GM13977 (cell line): Measurements from ENCODE around the gene RC3H2.

Experiments used
- DNase-seq: peaks from one replicate; pipeline ENCODE4 v3.0.0; 2012; ENCODE audit warnings: low spot score
- in situ Hi-C: fragments of 300-500 bp; cut with MboI; formaldehyde crosslinking; loops from one replicate; pipeline ENCODE4 v1.12.0; 2022; ENCODE audit warnings: low sequenced_read_pairs, low pct_unique_long_range_greater_than_20kb, mixed read lengths, inconsistent platforms; ENCODE audit not compliant: unreplicated experiment
- TF ChIP-seq, protein P1 (sequence below): IDR thresholded peaks from 2 replicates; pipeline ENCODE4 v1.5.1; 2012; ENCODE audit warnings: mild to moderate bottlenecking, control low read depth; ENCODE audit not compliant: insufficient read depth; ENCODE audit errors: extremely low read depth, missing control alignments

Gene RC3H2

GRCh38 chr9:122797316-122798063, 107.7 kb downstream of the RC3H2 start:
- no peak for DNase-seq
- TF ChIP-seq, protein P1, sequence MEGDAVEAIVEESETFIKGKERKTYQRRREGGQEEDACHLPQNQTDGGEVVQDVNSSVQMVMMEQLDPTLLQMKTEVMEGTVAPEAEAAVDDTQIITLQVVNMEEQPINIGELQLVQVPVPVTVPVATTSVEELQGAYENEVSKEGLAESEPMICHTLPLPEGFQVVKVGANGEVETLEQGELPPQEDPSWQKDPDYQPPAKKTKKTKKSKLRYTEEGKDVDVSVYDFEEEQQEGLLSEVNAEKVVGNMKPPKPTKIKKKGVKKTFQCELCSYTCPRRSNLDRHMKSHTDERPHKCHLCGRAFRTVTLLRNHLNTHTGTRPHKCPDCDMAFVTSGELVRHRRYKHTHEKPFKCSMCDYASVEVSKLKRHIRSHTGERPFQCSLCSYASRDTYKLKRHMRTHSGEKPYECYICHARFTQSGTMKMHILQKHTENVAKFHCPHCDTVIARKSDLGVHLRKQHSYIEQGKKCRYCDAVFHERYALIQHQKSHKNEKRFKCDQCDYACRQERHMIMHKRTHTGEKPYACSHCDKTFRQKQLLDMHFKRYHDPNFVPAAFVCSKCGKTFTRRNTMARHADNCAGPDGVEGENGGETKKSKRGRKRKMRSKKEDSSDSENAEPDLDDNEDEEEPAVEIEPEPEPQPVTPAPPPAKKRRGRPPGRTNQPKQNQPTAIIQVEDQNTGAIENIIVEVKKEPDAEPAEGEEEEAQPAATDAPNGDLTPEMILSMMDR, result no peak
- in situ Hi-C loops, result no loop called here
